Activated CD8-positive, alpha-beta memory T cell treated with anti-CD3 and anti-CD28 coated beads for 1 hour (primary cell): ENCODE measurements around the gene DNAJC11.
"Not testable (repeated sequence)": the region's sequence is repeated elsewhere in the genome, so short reads cannot be mapped to it uniquely, and the experiment has no call there.

Experiments
- DNase-seq, 2 donors: peaks; one replicate each; pipeline ENCODE4 v3.0.0-alpha.2; 2020; ENCODE audit warnings: low read depth in 1 of 2; ENCODE audit errors: extremely low read depth in 1 of 2

DNAJC11 gene

DNA sequence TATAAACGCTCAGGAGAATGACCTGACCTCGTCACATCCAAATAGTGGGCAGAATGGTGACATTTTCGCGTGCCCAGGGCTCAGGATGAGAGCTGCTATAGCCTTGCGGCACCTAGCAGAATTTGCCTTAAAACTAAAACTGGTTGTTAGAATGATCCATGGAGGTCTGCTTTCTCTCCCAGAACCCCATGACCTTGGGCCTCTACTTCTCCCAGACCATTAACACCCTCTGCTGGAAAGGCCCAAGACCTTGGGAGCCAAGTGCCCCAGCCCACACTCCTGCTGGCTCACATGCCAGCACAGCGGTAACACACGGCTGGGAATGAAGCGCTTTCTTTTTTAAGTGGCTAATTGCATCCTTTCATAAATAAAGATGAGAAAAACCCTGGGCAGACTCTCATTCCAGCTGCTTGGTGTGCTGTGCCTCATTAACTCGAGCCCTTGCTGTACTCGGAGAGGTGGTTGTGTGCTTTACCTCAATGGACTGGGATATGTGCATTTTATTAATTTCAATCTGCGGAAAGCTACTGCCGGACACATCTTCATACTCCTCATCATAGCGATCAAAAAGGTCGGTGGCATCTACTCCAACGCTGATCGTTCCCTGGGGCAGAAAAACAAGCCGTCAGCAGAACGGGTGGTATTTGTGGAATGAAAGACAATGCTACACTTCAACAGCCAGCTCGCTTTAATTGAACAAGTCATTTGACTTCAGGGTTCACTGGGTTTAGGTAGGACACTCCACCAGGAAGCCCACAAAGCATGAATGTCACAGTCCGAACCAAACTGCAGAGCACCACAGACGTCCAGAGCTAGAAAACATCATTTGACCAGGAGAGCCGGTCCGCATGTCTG, 48.0 kb downstream of the DNAJC11 start:
- DNase-seq, result no peak

DNA sequence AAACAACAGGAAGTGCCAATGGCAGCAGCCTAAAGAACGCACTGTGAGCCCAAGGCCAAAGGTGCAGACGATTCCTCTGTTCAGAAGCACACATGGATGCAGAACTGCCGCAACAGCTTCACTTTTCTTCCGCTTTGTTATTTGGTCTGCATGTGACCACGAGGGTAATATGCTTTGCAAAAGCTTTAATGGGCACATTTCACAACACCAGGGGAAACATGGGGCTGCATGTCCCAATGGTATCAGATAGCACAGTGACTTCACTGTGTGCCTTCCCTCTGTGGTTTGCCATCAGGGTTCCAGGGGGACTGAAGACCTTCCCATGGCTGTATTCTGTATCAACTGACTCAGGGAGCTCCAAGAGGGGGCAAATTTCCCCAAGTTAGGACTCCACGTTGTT, 48.6 kb downstream of the DNAJC11 start:
- DNase-seq, result no peak

DNA sequence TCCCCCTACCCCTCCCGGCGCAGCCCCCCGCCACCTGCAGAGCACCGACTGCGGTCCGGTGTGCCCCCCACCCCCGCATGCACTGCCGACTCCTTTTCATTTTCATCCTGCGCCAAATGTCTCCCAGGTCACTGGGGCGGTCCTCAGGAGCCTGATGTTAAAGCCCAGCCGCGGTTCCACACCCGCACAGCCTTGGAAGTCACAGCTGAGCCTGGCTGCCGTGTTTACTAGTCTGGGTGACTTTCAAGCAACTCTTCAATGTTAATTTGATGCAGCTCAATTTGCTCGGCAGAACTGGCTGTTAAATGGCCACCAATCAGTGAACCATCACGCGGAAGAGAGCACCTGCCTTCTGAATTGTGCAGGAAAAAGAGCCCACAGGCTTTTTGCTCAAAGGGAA, 49.7 kb downstream of the DNAJC11 start:
- DNase-seq, result no peak

DNA sequence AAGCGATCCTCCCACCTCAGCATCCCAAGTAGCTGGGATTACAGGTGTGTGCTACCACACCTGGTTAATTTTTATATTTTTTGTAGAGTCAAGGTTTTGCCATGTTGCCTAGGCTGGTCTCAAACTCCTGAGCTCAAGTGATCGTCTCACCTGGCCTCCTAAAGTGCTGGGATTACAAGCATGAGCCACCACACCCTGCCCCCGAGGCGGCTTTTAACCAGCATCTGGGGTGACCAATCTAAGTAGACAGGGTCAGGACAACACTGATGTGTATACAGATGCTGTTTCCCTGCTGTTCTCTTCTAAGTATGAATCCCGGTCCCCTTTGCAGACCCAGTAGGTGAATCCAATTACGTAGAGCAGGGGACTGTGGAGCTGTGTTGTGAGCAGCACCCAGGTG, 53.1 kb downstream of the DNAJC11 start:
- no peak for DNase-seq

DNA sequence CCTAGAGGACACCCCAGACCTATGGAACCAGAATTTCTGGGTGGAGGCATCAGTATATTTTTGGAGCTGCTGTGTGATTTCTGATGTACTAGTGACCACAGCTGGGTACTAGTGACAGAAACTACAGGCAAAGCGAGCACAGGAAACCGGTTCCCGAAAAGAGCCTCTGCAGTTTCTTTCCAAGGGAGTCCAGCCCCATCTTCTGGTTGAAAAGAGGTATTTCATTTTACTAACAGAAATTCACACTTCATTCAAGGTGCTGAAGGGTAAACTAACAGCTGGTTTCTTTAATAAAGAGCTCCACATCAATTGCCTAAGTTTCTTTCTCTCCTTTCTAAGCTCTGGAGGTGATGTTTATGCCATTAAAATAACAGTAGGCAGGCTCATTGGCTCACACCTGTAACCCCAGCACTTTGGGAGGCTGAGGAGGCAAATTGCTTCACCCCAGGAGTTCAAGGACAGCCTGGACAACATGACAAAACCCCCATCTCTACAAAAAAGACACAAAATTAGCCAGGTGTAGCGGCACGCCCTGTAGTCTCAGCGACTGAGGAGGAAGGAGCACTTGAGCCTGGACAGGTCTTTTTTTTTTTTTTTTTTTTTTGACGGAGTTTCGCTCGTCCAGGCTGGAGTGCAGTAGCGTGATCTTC, 55.0 kb downstream of the DNAJC11 start:
- DNase-seq, result no peak

DNA sequence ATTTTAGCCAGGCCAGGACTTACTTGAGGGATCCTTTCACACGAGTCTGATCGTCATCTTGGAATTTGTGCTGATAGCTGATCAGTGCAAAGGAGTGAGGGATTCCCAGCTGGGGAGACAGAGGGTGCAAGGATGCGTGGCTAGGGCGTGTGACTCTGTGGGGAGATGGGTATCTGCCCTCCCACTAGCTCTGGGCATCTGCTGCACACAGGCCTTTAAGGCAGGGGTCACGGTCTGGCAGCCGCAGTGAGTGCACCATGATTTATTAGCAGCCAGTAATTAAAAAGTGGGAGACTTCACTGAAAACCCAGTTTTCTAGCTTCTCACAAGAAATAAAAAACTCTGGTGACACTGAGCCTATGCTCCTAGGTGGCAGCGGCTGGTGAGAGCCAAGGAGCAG, 56.6 kb downstream of the DNAJC11 start:
- DNase-seq, result no peak

DNA sequence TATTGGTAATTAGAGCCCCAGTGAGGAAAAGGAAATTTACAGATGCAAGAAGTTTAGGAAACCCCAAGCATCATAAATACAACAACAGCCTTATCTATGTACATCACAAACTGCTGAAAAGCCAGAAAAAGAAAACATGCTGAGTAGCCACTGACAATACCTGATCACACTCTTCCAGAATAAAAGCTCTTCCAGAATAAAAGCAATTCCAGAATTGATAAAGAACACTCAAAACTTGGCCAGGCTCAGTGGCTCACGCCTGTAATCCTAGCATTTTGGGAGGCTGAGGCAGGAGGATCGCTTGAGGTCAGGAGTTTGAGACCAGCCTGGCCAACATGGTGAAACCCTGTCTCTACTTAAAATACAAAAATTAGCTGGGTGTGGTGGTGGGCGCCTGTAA, 60.7 kb downstream of the DNAJC11 start:
- DNase-seq, result not testable (repeated sequence)

DNA sequence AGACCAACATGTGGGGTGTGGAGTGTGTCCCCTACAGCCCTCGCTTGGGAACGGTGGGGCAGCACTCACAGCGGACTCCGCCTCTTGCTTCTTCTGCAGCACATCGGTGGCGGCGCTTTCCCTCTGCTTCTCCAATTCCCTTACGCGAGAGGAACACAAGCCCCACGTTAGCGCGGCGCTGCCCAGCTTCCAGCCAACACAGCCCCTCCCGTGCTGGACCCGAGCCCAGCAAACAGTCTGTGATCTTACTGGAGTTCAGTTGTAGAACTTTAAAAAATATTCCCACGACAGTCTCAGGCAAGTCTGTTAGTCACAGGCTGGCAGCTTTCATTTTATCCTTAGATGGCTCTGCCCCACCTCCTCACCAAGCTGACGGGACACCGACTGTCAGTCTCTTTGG, 63.4 kb downstream of the DNAJC11 start:
- DNase-seq, result no peak

DNA sequence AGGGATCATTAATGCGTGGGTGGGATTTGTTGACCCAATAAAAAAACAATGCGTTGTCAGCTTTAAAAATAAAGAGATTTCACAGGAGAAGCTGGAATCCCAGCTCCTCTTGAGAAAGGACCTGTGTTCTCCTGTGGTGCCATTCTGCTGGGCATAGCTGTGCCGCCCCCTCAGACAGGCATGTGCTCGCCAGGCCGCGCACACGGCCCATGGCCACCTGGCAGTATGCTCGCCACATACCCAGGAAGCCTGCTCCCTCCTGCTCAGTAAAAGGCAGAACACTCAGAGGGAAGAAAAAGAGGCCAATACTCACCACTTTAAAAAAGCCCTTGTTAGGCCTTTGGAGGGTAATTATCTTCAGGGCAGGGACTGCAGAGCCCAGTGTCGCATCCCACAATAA, 63.8 kb downstream of the DNAJC11 start:
- DNase-seq, result no peak

DNA sequence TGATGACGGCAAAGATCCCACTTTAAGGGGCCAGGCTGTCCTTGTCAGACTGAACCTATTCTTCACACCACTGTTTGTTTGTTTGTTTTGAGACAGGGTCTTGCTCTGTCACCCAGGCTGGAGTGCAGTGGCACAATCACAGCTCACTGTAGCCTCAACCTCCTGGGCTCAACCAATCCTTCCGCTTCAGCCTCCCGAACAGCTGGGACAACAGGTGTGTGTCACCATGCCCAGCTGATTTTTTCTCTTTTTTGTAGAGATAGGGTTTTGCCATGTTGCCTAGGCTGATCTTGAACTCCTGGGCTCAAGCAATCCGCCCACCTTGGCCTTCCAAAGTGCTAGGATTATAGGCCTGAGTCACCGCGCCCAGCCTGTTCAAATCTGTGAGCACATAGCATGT, 64.8 kb downstream of the DNAJC11 start:
- not testable (repeated sequence) for DNase-seq

DNA sequence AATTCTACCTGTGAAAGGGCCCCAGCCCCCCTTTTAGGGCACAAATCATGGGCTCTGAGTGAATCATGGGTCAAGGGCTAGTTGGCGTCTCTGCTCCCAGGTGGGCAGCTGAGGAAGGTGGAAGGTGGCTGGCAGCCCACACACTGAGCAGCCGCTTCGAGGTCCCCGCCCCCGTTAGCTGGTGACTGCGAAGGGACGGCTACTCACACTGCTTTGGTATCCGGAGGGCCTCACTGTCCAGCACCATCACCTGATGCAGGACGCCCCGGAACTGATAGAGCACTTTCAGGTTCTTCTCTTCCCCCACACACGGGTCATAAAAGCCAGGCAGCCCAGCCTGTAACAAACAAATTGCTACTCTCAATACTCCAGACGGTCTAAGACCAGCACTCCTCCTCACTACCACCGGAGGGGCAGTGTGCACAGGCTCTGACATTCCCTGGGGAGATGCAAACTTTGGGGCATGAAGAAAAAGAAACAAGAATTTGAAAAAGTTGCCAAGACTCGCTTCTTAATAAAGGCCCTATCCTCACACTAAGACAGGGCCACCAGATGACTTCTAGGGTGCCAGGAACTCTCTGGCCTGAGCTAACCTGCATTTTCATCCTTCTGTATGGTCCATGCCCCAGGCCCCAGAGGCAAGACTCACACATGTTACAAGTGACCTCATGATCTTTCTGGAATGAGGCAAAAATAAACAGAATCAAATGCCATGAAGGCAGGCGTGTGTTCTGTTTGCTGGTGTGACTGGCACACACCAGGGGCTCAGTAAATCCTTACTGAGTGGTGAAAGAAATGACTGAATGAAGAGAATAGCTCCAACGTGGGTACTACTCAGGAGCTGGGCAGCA, 65.5 kb downstream of the DNAJC11 start:
- no peak for DNase-seq

DNA sequence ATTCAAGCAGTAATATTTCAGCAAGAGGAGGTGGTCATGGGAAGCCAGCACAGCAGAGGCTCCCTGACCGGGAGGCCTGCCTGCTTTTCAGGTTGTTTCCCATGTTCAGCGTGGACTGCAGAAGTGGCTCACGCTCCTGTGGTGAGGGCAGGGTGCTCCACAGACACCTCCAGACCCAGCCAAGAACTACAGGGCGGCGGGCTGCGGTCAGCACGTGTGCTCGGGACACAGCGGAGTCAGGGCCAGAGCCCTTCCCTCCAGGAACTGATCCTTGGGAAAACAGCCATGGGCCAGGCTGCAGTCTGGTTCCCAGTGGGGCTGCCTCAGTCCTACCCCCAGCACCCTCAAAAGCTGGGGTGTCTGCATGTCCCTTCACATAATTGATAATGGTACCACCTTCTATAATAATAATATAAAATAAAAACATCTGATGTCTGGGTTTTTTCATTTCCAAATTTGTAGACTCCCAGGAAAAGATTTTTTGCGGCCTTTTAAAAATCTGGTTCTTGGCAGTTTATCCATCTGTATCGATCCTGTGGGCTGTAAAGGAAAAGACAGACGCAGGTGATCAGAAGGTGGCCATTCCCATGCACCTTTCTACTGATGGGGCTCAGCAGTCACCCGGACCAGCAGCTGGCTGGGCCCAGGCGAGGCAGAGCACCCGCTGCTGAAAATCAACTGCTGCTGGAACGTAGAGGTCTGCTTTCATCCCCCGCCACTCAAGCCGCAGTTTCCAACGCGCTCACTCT, 66.3 kb downstream of the DNAJC11 start:
- DNase-seq, result no peak

DNA sequence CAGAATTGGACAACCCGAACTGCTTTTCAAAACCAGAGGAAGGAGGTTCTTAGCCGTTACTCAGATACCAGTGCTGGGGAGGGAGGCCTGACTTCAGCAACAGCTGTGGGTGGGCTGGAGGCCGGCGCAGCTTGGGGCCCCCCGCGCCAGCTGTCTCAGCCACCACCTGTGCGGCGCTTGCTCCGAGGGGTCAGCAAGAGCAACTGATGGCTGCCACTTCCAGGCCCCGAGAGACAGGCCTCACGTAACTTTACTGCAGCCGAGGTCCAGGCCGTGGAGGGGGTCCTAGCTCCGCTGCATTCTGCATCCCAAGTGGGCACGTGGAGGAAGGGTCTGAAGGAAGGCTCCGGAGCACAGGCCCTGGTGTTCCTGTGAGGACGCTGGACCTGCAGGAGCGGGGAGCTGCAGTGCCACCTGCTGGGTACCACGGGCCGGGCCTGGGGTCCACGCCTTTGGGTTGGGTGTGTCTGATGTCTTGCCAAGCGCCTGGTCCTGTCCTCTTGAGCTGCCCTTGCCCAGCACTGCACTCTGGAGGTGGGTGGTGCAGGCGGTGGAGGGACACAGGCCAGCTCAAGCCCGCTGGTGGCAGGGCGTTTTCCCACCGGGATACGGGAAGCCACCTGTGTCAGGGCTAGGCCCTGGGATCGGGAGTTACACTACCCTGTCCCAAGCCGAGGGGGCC, 67.1 kb downstream of the DNAJC11 start:
- DNase-seq, result peak in 1 of 2 donors; percentile 24

DNA sequence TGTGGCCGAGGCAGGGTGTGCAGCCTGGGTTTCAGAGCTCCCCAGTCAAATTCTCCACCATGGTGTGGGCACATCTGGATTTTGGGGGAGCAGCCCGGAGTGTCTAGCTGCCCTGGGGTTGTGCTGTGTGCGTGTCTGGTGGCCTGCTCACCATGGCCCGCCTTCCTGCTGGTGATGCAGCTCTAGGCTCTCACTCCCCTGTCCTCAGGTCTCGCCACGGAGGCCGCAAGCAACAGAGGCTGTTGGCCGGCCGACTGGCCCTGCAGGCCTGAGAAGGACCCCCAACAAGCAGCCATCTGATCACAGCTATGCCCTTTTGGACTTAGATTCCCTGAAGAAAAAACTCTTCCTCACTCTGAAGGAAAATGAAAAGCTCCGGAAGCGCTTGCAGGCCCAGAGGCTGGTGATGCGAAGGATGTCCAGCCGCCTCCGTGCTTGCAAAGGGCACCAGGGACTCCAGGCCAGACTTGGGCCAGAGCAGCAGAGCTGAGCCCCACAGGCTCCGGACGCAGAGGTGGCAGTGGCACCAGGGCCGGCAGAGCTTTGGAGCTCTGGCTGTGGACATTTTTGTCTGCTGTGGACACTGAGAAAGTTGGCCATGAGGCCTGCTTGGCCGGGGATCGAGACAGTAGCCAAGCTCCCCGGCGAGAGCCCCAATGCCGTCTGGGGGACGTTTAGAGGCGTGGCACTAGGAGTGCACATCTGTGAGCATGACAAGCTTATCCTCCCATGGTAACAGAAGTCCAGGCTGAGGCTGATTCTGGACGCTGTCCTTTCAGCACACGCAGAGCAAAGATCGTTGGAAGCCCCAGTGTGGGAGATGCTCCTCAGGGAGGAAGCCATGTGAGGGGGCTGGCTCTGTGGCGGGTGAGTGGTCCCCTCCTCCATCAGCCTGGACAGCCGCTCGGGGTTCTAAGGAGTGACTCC, 68.8 kb downstream of the DNAJC11 start:
- no peak for DNase-seq

DNA sequence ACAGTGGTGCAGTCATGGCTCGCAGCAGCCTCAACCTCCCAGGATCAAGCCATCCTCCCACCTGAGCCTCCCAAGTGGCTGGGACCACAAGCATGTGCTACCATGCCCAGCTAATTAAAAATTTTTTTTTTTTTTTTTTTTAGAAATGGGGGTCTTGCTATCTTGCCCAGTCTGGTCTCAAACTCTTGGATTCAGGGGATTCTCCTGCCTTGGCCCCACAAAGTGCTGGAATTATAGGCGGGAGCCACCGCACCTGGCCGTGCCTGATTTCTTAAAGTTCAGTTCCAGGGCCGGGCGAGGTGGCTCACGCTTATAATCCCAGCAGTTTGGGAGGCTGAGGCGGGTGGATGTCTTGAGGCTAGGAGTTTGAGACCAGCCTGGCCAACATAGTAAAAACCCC, 70.6 kb downstream of the DNAJC11 start:
- DNase-seq, result no peak

DNA sequence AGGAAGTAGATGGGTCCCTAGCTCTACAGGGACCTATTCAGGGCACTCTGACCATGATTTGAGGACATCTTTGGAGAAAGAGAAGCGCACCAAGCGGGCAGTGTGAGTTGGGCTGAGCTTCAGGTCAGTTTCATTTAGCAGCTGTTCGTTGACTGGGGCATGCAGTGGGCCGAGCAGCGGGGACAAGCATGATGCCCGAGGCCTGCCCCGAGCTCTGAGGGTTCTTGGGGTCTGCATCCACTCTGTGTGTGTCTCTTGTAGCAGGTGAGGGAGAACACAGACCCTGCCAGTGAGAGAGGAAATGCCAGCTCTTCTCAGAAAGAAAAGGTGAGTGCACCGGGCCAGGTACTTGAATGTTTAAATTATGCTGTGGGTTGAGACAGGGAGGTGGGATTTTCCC, 71.6 kb downstream of the DNAJC11 start:
- no peak for DNase-seq

DNA sequence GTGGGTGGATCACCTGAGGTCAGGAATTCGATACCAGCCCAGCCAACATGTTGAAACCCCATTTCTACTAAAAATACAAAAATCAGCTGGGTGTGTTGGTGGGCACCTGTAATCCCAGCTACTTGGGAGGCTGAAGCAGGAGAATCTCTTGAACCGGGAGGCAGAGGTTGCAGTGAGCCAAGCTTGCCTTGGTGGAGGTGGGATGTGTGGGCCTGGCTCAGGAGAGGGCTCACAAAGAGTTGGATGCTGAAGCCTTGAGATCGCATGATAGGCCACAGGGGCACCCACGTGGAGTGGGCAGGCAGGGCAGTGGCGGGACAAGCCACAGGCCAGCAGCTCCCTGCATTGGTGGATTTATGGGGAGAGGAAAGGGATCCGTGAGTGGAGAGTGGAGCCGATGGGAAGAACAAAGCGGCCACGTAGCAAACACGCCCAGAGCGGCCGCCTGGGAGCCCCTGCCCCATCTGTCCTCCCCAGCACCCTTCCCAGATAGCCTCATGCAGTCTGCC, 72.6 kb downstream of the DNAJC11 start:
- no peak for DNase-seq

DNA sequence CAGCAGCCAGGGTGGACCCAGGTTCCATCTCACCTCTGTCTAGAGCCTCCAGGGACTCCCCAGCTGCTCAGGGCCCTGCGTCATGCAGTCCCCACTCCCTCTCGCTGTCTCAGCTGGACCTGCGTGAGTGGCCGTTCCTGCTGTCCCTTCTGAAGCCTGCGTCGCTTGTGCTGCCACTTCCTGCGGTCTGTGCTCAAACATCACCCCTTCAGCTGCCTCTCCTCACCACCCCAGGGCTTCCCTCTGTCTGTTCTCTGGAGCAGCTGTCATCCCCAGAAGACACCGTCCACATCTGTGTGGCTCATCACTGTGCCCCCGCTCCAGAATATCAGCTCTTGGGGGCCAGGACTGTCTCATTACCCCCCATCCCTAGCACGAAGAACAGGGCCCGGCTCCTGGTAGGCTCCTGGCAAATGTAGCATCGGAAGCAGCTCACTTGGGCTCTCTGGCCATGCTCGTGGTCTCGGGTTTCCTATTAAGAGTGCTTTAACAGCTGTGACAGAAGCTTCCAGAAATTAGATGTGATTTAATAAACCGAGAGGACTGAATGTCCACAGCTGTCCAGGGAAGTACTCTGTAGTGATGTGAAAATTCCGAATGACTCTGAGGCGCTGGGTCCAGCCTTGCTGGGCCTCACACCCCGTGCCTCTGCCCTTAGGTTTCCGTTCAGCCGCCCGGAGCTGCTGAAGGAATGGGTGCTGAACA, 73.6 kb downstream of the DNAJC11 start:
- DNase-seq, result no peak
